GM12878 (cell line): Measurements from ENCODE around the gene NOL7. TPM values are rescaled to one million over a fixed set of nuclear protein-coding genes. Genes with fewer than 3 reads are reported as not detected.
A peak's percentile ranks its signal among the peaks of the same experiment; 100 is the strongest.

ENCODE experiments used
- ATAC-seq: fragments of 200-7000 bp; cut with Tn5 transposase; 3 replicates; pipeline ENCODE4 v1.9.1; 2020; ENCODE audit warnings: mild to moderate bottlenecking, moderate library complexity
- BruUV-seq: library from RNA; stranded (reverse); fragments of 400-500 nt; replicated peaks from 2 replicates; lab custom pipeline; 2021; lab: Mats Ljungman, UMichigan
- CTCF ChIA-PET: fragments of 300-600 bp; sonication (Branson Sonifier 250); formaldehyde crosslinking; extraction: SDS; loops from one replicate; lab custom pipeline; 2021; ENCODE audit warnings: inconsistent platforms; lab: Yijun Ruan, JAX
- POLR2A ChIA-PET: fragments of 350-600 bp; formaldehyde crosslinking; extraction: SDS; loops from one replicate; lab custom pipeline; 2021; ENCODE audit warnings: inconsistent platforms; lab: Charles Lee
- RAD21 ChIA-PET: fragments of 300-600 bp; sonication (Branson Sonifier 250); formaldehyde crosslinking; loops from one replicate; lab custom pipeline; 2023; ENCODE audit warnings: antibody characterized with exemption; ENCODE audit not compliant: unreplicated experiment; lab: Charles Lee
- SMC1A ChIA-PET: fragments of 300-600 bp; sonication (Branson Sonifier 250); formaldehyde crosslinking; loops from one replicate; lab custom pipeline; 2023; ENCODE audit not compliant: unreplicated experiment, uncharacterized antibody; lab: Charles Lee
- DNase-seq: peaks from one replicate; pipeline ENCODE4 v3.0.0-alpha.2; 2011; ENCODE audit warnings: low read depth, low spot score
- FAIRE-seq: peaks from 3 replicates; lab custom pipeline; 2011; peaks lifted over from hg19 to GRCh38; lab: Jason Lieb, UNC
- H2AFZ ChIP-seq: 2 replicates; pipeline ENCODE4 v1.6.0; 2011; ENCODE audit warnings: low read depth, low read length, control low read depth; ENCODE audit not compliant: control insufficient read depth
- H3K27ac ChIP-seq: 2 replicates; pipeline ENCODE4 v1.5.1; 2011; ENCODE audit warnings: control low read depth; ENCODE audit not compliant: control insufficient read depth, insufficient read depth
- H3K27me3 ChIP-seq, 2 experiments: replicated peaks in 1 of 2; 2 replicates each; pipeline versions ENCODE4 v1.6.0 to v1.6.1; 2011; ENCODE audit warnings: low read length in 1 of 2; ENCODE audit not compliant: control insufficient read depth in 2 of 2, insufficient read depth in 2 of 2
- H3K36me3 ChIP-seq, 2 experiments: 2 replicates each; pipeline ENCODE4 v1.5.1; 2011; ENCODE audit warnings: low read length in 1 of 2; ENCODE audit not compliant: control insufficient read depth in 2 of 2, insufficient read depth in 2 of 2
- H3K4me1 ChIP-seq: 2 replicates; pipeline ENCODE4 v1.6.1; 2011; ENCODE audit warnings: mild to moderate bottlenecking, low read length, moderate library complexity, mixed read lengths; ENCODE audit not compliant: control insufficient read depth, insufficient read depth
- H3K4me2 ChIP-seq: 2 replicates; pipeline ENCODE4 v1.6.0; 2011; ENCODE audit warnings: control low read depth; ENCODE audit not compliant: control insufficient read depth, insufficient read depth
- H3K4me3 ChIP-seq: fragments of 200-600 bp; sonication (generic); 2 replicates; pipeline ENCODE4 v1.5.1; 2016
- H3K79me2 ChIP-seq: 2 replicates; pipeline ENCODE4 v1.6.0; 2011; ENCODE audit warnings: low read length; ENCODE audit not compliant: control insufficient read depth, insufficient read depth
- H3K9ac ChIP-seq: 2 replicates; pipeline ENCODE4 v1.8.0; 2011; ENCODE audit warnings: low read length, control low read depth, mixed read lengths; ENCODE audit not compliant: control insufficient read depth, insufficient read depth
- H3K9me3 ChIP-seq: replicated peaks from 3 replicates; pipeline ENCODE4 v1.5.1; 2011; ENCODE audit warnings: mild to moderate bottlenecking, low read length; ENCODE audit not compliant: control insufficient read depth, insufficient read depth
- H4K20me1 ChIP-seq: 2 replicates; pipeline ENCODE4 v1.6.0; 2011; ENCODE audit not compliant: control insufficient read depth, insufficient read depth
- CHD2 ChIP-seq: IDR thresholded peaks from 2 replicates; pipeline ENCODE4 v1.6.1; 2011; ENCODE audit warnings: low read depth, low read length, improper control_type of control experiment, borderline replicate concordance
- HDAC6 ChIP-seq: fragments of 200-600 bp; sonication (generic); IDR thresholded peaks from one replicate; pipeline ENCODE4 v1.8.0; 2017; ENCODE audit warnings: antibody characterized with exemption; ENCODE audit not compliant: unreplicated experiment
- IRF4 ChIP-seq: IDR thresholded peaks from 2 replicates; pipeline ENCODE4 v1.6.1; 2011; ENCODE audit warnings: low read depth, low read length
- JUNB ChIP-seq: IDR thresholded peaks from 2 replicates; pipeline ENCODE4 v1.6.1; 2016; ENCODE audit warnings: antibody characterized with exemption, mild to moderate bottlenecking
- in situ Hi-C: fragments of 300-500 bp; cut with MboI; formaldehyde crosslinking; loops from 9 replicates; pipeline ENCODE4 v1.14.3; 2018; ENCODE audit warnings: mixed read lengths
- intact Hi-C: fragments of 100-400 bp; cut with micrococcal nuclease; formaldehyde crosslinking; loops from one replicate; pipeline ENCODE4 v1.14.2; 2022; ENCODE audit not compliant: unreplicated experiment
- polyA plus RNA-seq, 11 experiments: library from polyadenylated mRNA; depleted of rRNA in 4 of 11; unstranded in 6 of 11; stranded (reverse) in 5 of 11; fragments of >200 nt; fragmentation: Nextera tagmentation in 4 of 11; fragmentation: Illumina TruSeq in 1 of 11; extraction: Ambion mirVana in 4 of 11; extraction: Trizol in 1 of 11; gene quantifications; 1 replicate in 1 of 11; 2 replicates in 10 of 11; pipeline versions ENCODE4 v1.2.1 to v1.2.3, GENCODE V29; 2011 to 2016; ENCODE audit warnings: inconsistent platforms in 2 of 11, missing spikeins in 2 of 11, low read depth in 1 of 11
- total RNA-seq, 4 experiments: library from RNA; depleted of rRNA in 3 of 4; stranded (reverse); fragments of >200 nt in 3 of 4; fragmentation: Illumina TruSeq in 1 of 4; extraction: Trizol in 1 of 4; gene quantifications; 2 replicates each; pipeline versions ENCODE4 v1.2.1 to v1.2.3, GENCODE V29; 2013 to 2021
- TF ChIP-seq, protein P1 (sequence below): fragments of 450-650 bp; IDR thresholded peaks from 2 replicates; pipeline ENCODE4 v1.6.1; 2017; ENCODE audit warnings: mild to moderate bottlenecking, moderate library complexity
- TF ChIP-seq, protein P2 (sequence below): fragments of 450-650 bp; IDR thresholded peaks from 2 replicates; pipeline ENCODE4 v1.6.1; 2016; ENCODE audit warnings: mild to moderate bottlenecking
- TF ChIP-seq, protein P3 (sequence below): fragments of 450-650 bp; IDR thresholded peaks from 2 replicates; pipeline ENCODE4 v1.6.1; 2017; ENCODE audit warnings: antibody characterized with exemption, mild to moderate bottlenecking, moderate library complexity

NOL7 gene
- total and polyA plus RNA-seq, 10 of the 15 experiments (the other 5 are each of a cell fraction or from before 2014, with no cell fraction given): 12.2 to 222 (median 86.2) TPM

DNA sequence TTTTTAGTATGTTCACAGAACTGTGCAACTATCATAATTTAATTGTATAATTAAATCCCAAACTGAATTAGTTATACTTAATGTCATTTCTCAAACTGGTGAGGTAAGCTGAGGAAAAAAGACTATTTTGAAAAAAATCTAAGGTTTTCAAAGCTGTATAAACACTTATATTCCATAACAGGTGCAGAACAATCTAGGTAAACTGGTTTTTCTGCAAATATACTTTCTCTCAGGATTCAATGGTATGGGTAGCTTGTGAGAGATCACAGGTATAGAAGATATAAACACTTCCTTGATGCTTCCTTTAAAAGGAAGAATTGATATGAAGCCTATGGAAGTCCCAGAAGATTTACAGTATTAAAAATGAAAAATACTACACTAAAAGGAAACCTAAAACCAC is 33.7 kb downstream of the NOL7 start:
- ChIA-PET POLR2A (interaction anchor here (0.6 to 0.7 kb wide), 4 partner anchors 12 to 779 kb away, joined by 3 to 4 read pairs (median 3); no protein-coding TSS in a partner anchor), RAD21 (interaction anchor here (1.4 kb wide), 2 partner anchors 39 to 60 kb away, joined by 3 to 6 read pairs; no protein-coding TSS in a partner anchor), SMC1A (interaction anchor here (0.6 to 1.7 kb wide), 6 partner anchors 10 to 55 kb away, joined by 3 to 7 read pairs (median 3); no protein-coding TSS in a partner anchor), CTCF (interaction anchor here (0.6 to 1.0 kb wide), 3 partner anchors 13 to 195 kb away, joined by 3 read pairs; no protein-coding TSS in a partner anchor)
- Histone ChIP-seq H3K4me2 (no peak overlapping the region), H3K27ac (no peak overlapping the region), H3K79me2 (no peaks in the 10 kb centered on the region), H3K4me3 (no peak overlapping the region), H3K4me1 (no peaks in the 10 kb centered on the region), H2AFZ (no peak overlapping the region), H3K9me3 (no peaks in the 10 kb centered on the region), H3K36me3 (peaks cover 0 to 9% of the 10 kb centered on the region in 2 experiments; a peak in 2 of 4 replicates), H3K9ac (no peak overlapping the region), H4K20me1 (no peaks in the 10 kb centered on the region), H3K27me3 (no peaks in the 10 kb centered on the region)
- ATAC-seq (no peak), FAIRE-seq (no peak), DNase-seq (no peak)
- TSS peak; percentile 14 for BruUV-seq
- in situ Hi-C loops: no loop called here
- intact Hi-C loops: no loop called here
- TF ChIP-seq, protein P1, sequence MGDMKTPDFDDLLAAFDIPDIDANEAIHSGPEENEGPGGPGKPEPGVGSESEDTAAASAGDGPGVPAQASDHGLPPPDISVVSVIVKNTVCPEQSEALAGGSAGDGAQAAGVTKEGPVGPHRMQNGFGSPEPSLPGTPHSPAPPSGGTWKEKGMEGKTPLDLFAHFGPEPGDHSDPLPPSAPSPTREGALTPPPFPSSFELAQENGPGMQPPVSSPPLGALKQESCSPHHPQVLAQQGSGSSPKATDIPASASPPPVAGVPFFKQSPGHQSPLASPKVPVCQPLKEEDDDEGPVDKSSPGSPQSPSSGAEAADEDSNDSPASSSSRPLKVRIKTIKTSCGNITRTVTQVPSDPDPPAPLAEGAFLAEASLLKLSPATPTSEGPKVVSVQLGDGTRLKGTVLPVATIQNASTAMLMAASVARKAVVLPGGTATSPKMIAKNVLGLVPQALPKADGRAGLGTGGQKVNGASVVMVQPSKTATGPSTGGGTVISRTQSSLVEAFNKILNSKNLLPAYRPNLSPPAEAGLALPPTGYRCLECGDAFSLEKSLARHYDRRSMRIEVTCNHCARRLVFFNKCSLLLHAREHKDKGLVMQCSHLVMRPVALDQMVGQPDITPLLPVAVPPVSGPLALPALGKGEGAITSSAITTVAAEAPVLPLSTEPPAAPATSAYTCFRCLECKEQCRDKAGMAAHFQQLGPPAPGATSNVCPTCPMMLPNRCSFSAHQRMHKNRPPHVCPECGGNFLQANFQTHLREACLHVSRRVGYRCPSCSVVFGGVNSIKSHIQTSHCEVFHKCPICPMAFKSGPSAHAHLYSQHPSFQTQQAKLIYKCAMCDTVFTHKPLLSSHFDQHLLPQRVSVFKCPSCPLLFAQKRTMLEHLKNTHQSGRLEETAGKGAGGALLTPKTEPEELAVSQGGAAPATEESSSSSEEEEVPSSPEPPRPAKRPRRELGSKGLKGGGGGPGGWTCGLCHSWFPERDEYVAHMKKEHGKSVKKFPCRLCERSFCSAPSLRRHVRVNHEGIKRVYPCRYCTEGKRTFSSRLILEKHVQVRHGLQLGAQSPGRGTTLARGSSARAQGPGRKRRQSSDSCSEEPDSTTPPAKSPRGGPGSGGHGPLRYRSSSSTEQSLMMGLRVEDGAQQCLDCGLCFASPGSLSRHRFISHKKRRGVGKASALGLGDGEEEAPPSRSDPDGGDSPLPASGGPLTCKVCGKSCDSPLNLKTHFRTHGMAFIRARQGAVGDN: no peak
- TF ChIP-seq, protein P2, sequence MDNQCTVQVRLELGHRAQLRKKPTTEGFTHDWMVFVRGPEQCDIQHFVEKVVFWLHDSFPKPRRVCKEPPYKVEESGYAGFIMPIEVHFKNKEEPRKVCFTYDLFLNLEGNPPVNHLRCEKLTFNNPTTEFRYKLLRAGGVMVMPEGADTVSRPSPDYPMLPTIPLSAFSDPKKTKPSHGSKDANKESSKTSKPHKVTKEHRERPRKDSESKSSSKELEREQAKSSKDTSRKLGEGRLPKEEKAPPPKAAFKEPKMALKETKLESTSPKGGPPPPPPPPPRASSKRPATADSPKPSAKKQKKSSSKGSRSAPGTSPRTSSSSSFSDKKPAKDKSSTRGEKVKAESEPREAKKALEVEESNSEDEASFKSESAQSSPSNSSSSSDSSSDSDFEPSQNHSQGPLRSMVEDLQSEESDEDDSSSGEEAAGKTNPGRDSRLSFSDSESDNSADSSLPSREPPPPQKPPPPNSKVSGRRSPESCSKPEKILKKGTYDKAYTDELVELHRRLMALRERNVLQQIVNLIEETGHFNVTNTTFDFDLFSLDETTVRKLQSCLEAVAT: no peak
- TF ChIP-seq, protein P3, sequence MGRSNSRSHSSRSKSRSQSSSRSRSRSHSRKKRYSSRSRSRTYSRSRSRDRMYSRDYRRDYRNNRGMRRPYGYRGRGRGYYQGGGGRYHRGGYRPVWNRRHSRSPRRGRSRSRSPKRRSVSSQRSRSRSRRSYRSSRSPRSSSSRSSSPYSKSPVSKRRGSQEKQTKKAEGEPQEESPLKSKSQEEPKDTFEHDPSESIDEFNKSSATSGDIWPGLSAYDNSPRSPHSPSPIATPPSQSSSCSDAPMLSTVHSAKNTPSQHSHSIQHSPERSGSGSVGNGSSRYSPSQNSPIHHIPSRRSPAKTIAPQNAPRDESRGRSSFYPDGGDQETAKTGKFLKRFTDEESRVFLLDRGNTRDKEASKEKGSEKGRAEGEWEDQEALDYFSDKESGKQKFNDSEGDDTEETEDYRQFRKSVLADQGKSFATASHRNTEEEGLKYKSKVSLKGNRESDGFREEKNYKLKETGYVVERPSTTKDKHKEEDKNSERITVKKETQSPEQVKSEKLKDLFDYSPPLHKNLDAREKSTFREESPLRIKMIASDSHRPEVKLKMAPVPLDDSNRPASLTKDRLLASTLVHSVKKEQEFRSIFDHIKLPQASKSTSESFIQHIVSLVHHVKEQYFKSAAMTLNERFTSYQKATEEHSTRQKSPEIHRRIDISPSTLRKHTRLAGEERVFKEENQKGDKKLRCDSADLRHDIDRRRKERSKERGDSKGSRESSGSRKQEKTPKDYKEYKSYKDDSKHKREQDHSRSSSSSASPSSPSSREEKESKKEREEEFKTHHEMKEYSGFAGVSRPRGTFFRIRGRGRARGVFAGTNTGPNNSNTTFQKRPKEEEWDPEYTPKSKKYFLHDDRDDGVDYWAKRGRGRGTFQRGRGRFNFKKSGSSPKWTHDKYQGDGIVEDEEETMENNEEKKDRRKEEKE: no peak
- TF ChIP-seq HDAC6 (no peak), IRF4 (no peak), CHD2 (no peak), JUNB (no peak)
